GM12878 (cell line): ENCODE measurements around the gene SLC9A8.

Source experiments
- BHLHE40 ChIP-seq, 2 experiments: fragments of 450-650 bp in 1 of 2; IDR thresholded peaks; 2 replicates each; pipeline ENCODE4 v1.6.1; 2011 to 2017; ENCODE audit warnings: low read depth in 2 of 2, borderline replicate concordance in 1 of 2, improper control_type of control experiment in 1 of 2, low read length in 1 of 2, mild to moderate bottlenecking in 1 of 2
- CEBPB ChIP-seq, 2 experiments: fragments of 150-350 bp in 1 of 2; IDR thresholded peaks; 2 replicates each; pipeline ENCODE4 v1.6.1; 2012 to 2014; ENCODE audit warnings: low read depth in 2 of 2, low read length in 2 of 2, borderline replicate concordance in 1 of 2, inconsistent platforms in 1 of 2
- FOXM1 ChIP-seq: IDR thresholded peaks from 2 replicates; pipeline ENCODE4 v1.6.1; 2012; ENCODE audit warnings: low read depth, mild to moderate bottlenecking, inconsistent platforms, low read length, moderate library complexity
- HCFC1 ChIP-seq: fragments of 150-350 bp; IDR thresholded peaks from 2 replicates; pipeline ENCODE4 v1.6.1; 2014; ENCODE audit warnings: low read length
- HDGF ChIP-seq: fragments of 450-650 bp; IDR thresholded peaks from 2 replicates; pipeline ENCODE4 v1.6.1; 2016; ENCODE audit warnings: antibody characterized with exemption
- JUND ChIP-seq: IDR thresholded peaks from 2 replicates; pipeline ENCODE4 v1.6.1; 2012; ENCODE audit warnings: low read depth, mild to moderate bottlenecking, low read length, improper control_type of control experiment, moderate library complexity
- MYC ChIP-seq: IDR thresholded peaks from 2 replicates; pipeline ENCODE4 v1.6.1; 2011; ENCODE audit warnings: mild to moderate bottlenecking, low read length, moderate library complexity, inconsistent platforms; ENCODE audit not compliant: insufficient read depth, insufficient replicate concordance, insufficient read length, severe bottlenecking
- NFIC ChIP-seq: IDR thresholded peaks from 2 replicates; pipeline ENCODE4 v1.6.1; 2012; ENCODE audit warnings: low read depth, mild to moderate bottlenecking, inconsistent platforms, low read length, moderate library complexity
- ZNF274 ChIP-seq: IDR thresholded peaks from one replicate; pipeline ENCODE4 v1.8.0; 2011; ENCODE audit not compliant: insufficient read length, insufficient read depth
- TF ChIP-seq, protein P1 (sequence below): fragments of 450-650 bp; IDR thresholded peaks from 2 replicates; pipeline ENCODE4 v1.6.1; 2016; ENCODE audit warnings: mild to moderate bottlenecking
- TF ChIP-seq, protein P2 (sequence below), 3 experiments: IDR thresholded peaks in 2 of 3; conservative IDR thresholded peaks in 1 of 3; 2 replicates each; pipeline ENCODE4 v1.5.1; 2011; ENCODE audit warnings: low read depth in 3 of 3, low read length in 3 of 3, mild to moderate bottlenecking in 3 of 3, control low read depth in 2 of 3, moderate library complexity in 2 of 3, inconsistent platforms in 1 of 3, mixed read lengths in 1 of 3; ENCODE audit not compliant: control insufficient read depth in 2 of 3, insufficient read depth in 1 of 3; ENCODE audit errors: extremely low read depth in 1 of 3
- TF ChIP-seq, protein P3 (sequence below): IDR thresholded peaks from 2 replicates; pipeline ENCODE4 v1.6.1; 2012; ENCODE audit warnings: low read length, inconsistent platforms
- TF ChIP-seq, protein P4 (sequence below): fragments of 450-650 bp; formaldehyde crosslinking; IDR thresholded peaks from 2 replicates; pipeline ENCODE4 v1.4.0; 2020; ENCODE audit warnings: mild to moderate bottlenecking, moderate library complexity

DNA sequence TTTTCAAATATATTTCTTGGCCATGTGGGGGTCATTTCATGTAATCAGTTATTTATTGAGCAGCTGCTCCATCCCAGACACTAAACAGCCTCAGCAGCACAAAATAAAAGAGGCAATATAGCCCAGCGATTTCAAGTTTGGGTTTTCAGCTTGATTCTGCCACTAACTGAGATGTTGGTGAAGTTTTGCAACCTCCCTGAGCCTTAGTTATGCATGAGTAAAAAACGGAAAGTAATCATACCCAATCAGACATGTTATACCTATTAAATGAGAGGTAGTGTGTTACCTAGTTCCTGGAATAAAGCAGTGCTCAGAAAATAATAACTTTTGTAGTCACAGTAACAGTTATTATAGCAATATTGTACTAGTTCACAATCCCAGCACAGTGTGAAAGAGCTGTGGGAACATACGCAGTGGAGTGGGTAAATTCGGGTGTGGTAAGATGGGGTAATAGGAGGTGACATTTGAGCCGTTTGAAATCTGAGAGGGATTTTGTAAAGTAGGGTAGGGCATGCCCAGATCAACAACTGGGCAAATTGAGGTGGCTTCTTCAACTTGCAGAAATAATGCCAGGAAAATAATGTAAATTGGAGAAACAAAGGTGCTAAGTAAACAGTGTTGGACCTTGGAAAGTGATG, 1.5 kb downstream of the SLC9A8 start:
- TF ChIP-seq HCFC1 (no peak), BHLHE40 (IDR thresholded peaks at IDR 0.05; ENCODE audit: borderline replicate concordance in 1 of 2, low read depth in 2 of 2, low read length in 1 of 2) (no peak), MYC (no peak), ZNF274 (no peak), CEBPB (IDR thresholded peaks at IDR 0.05; ENCODE audit: borderline replicate concordance in 1 of 2, low read depth in 2 of 2, low read length in 2 of 2) (no peak), NFIC (no peak), JUND (no peak), FOXM1 (no peak), HDGF (no peak)
- TF ChIP-seq, protein P1, sequence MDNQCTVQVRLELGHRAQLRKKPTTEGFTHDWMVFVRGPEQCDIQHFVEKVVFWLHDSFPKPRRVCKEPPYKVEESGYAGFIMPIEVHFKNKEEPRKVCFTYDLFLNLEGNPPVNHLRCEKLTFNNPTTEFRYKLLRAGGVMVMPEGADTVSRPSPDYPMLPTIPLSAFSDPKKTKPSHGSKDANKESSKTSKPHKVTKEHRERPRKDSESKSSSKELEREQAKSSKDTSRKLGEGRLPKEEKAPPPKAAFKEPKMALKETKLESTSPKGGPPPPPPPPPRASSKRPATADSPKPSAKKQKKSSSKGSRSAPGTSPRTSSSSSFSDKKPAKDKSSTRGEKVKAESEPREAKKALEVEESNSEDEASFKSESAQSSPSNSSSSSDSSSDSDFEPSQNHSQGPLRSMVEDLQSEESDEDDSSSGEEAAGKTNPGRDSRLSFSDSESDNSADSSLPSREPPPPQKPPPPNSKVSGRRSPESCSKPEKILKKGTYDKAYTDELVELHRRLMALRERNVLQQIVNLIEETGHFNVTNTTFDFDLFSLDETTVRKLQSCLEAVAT: no peak
- TF ChIP-seq, protein P2, sequence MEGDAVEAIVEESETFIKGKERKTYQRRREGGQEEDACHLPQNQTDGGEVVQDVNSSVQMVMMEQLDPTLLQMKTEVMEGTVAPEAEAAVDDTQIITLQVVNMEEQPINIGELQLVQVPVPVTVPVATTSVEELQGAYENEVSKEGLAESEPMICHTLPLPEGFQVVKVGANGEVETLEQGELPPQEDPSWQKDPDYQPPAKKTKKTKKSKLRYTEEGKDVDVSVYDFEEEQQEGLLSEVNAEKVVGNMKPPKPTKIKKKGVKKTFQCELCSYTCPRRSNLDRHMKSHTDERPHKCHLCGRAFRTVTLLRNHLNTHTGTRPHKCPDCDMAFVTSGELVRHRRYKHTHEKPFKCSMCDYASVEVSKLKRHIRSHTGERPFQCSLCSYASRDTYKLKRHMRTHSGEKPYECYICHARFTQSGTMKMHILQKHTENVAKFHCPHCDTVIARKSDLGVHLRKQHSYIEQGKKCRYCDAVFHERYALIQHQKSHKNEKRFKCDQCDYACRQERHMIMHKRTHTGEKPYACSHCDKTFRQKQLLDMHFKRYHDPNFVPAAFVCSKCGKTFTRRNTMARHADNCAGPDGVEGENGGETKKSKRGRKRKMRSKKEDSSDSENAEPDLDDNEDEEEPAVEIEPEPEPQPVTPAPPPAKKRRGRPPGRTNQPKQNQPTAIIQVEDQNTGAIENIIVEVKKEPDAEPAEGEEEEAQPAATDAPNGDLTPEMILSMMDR (IDR thresholded peaks at IDR 0.05 in 2 of 3, conservative IDR thresholded peaks at IDR 0.05 in 1 of 3; ENCODE audit: control insufficient read depth in 2 of 3, extremely low read depth in 1 of 3, insufficient read depth in 1 of 3, low read depth in 3 of 3, low read length in 3 of 3): no peak
- TF ChIP-seq, protein P3, sequence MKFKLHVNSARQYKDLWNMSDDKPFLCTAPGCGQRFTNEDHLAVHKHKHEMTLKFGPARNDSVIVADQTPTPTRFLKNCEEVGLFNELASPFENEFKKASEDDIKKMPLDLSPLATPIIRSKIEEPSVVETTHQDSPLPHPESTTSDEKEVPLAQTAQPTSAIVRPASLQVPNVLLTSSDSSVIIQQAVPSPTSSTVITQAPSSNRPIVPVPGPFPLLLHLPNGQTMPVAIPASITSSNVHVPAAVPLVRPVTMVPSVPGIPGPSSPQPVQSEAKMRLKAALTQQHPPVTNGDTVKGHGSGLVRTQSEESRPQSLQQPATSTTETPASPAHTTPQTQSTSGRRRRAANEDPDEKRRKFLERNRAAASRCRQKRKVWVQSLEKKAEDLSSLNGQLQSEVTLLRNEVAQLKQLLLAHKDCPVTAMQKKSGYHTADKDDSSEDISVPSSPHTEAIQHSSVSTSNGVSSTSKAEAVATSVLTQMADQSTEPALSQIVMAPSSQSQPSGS: no peak
- TF ChIP-seq, protein P4, sequence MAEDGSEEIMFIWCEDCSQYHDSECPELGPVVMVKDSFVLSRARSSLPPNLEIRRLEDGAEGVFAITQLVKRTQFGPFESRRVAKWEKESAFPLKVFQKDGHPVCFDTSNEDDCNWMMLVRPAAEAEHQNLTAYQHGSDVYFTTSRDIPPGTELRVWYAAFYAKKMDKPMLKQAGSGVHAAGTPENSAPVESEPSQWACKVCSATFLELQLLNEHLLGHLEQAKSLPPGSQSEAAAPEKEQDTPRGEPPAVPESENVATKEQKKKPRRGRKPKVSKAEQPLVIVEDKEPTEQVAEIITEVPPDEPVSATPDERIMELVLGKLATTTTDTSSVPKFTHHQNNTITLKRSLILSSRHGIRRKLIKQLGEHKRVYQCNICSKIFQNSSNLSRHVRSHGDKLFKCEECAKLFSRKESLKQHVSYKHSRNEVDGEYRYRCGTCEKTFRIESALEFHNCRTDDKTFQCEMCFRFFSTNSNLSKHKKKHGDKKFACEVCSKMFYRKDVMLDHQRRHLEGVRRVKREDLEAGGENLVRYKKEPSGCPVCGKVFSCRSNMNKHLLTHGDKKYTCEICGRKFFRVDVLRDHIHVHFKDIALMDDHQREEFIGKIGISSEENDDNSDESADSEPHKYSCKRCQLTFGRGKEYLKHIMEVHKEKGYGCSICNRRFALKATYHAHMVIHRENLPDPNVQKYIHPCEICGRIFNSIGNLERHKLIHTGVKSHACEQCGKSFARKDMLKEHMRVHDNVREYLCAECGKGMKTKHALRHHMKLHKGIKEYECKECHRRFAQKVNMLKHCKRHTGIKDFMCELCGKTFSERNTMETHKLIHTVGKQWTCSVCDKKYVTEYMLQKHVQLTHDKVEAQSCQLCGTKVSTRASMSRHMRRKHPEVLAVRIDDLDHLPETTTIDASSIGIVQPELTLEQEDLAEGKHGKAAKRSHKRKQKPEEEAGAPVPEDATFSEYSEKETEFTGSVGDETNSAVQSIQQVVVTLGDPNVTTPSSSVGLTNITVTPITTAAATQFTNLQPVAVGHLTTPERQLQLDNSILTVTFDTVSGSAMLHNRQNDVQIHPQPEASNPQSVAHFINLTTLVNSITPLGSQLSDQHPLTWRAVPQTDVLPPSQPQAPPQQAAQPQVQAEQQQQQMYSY (CRISPR knock-in tag): no peak
